PC-3 (cell line): ENCODE results near the gene RNF4. TPM values are rescaled to one million over a fixed set of nuclear protein-coding genes. Genes with fewer than 3 reads are reported as not detected.

ENCODE experiments used
- ATAC-seq: fragments of 200-7000 bp; cut with Tn5 transposase; 2 replicates; pipeline ENCODE4 v1.9.1; 2020; ENCODE audit warnings: mild to moderate bottlenecking, moderate library complexity
- BruUV-seq: library from RNA; stranded (reverse); fragments of 400-500 nt; replicated peaks from 2 replicates; lab custom pipeline; 2021; lab: Mats Ljungman, UMichigan
- CTCF ChIA-PET: fragments of 300-600 bp; sonication (Branson Sonifier 250); formaldehyde crosslinking; loops from one replicate; lab custom pipeline; 2022; ENCODE audit warnings: antibody characterized with exemption; lab: Charles Lee
- POLR2A ChIA-PET: fragments of 300-600 bp; sonication (Branson Sonifier 250); formaldehyde crosslinking; loops from one replicate; lab custom pipeline; 2022; ENCODE audit warnings: antibody characterized with exemption; ENCODE audit not compliant: unreplicated experiment; lab: Charles Lee
- DNase-seq: peaks from one replicate; pipeline ENCODE4 v3.0.0-alpha.2; 2015
- H2AFZ ChIP-seq: fragments of 300-600 bp; sonication (generic); 2 replicates; pipeline ENCODE4 v1.6.0; 2016; ENCODE audit warnings: antibody characterized with exemption, low read length
- H3F3A ChIP-seq: fragments of 300-600 bp; sonication (generic); one replicate; pipeline ENCODE4 v1.6.0; 2017; ENCODE audit warnings: antibody characterized with exemption, low read length, control low read depth, mild to moderate bottlenecking; ENCODE audit not compliant: unreplicated experiment
- H3K27ac ChIP-seq: fragments of 300-600 bp; sonication (generic); 2 replicates; pipeline ENCODE4 v1.5.1; 2016; ENCODE audit warnings: mild to moderate bottlenecking, low read length
- H3K27me3 ChIP-seq: fragments of 300-600 bp; sonication (generic); 2 replicates; pipeline ENCODE4 v1.6.1; 2016; ENCODE audit warnings: low read length, mixed read lengths
- H3K36me3 ChIP-seq: fragments of 300-600 bp; sonication (generic); 2 replicates; pipeline ENCODE4 v1.6.1; 2016; ENCODE audit warnings: low read depth, mixed run types, low read length, mixed read lengths
- H3K4me1 ChIP-seq: fragments of 300-600 bp; sonication (generic); 2 replicates; pipeline ENCODE4 v1.5.1; 2016; ENCODE audit warnings: low read length; ENCODE audit not compliant: insufficient read depth
- H3K4me2 ChIP-seq: fragments of 300-600 bp; sonication (generic); 2 replicates; pipeline ENCODE4 v1.6.0; 2016; ENCODE audit warnings: low read length
- H3K4me3 ChIP-seq: fragments of 300-600 bp; sonication (generic); 2 replicates; pipeline ENCODE4 v1.5.1; 2016; ENCODE audit warnings: mild to moderate bottlenecking, low read length, mixed read lengths
- H3K79me2 ChIP-seq: fragments of 300-600 bp; sonication (generic); 2 replicates; pipeline ENCODE4 v1.6.1; 2017; ENCODE audit warnings: low read length, mixed read lengths
- H3K9ac ChIP-seq: fragments of 300-600 bp; sonication (generic); 2 replicates; pipeline ENCODE4 v1.6.0; 2016; ENCODE audit warnings: mild to moderate bottlenecking, low read length
- H3K9me2 ChIP-seq: fragments of 300-600 bp; sonication (generic); replicated peaks from 2 replicates; pipeline ENCODE4 v1.6.1; 2016; ENCODE audit warnings: mixed run types, low read length, mixed read lengths
- H3K9me3 ChIP-seq: fragments of 300-600 bp; sonication (generic); 2 replicates; pipeline ENCODE4 v1.6.1; 2016; ENCODE audit warnings: low read length, mixed read lengths
- H4K20me1 ChIP-seq: fragments of 300-600 bp; sonication (generic); 2 replicates; pipeline ENCODE4 v1.6.1; 2016; ENCODE audit warnings: low read length, mixed read lengths
- EZH2 ChIP-seq: fragments of 300-600 bp; sonication (generic); IDR thresholded peaks from one replicate; pipeline ENCODE4 v1.6.1; 2017; ENCODE audit warnings: antibody characterized with exemption, mild to moderate bottlenecking, low read length; ENCODE audit not compliant: unreplicated experiment
- EZH2phosphoT487 ChIP-seq: fragments of 300-600 bp; sonication (generic); IDR thresholded peaks from 2 replicates; pipeline ENCODE4 v1.6.1; 2018; ENCODE audit warnings: mild to moderate bottlenecking, antibody characterized with exemption, low read length, borderline replicate concordance
- intact Hi-C: fragments of 100-400 bp; cut with micrococcal nuclease; formaldehyde crosslinking; loops from 2 replicates; pipeline ENCODE4 v1.9.0; 2023
- total RNA-seq: library from RNA; depleted of rRNA; stranded (reverse); fragments of >200 nt; gene quantifications from 2 replicates; pipeline ENCODE4 v1.2.3, GENCODE V29; 2014
- TF ChIP-seq, protein P1 (sequence below): fragments of 300-600 bp; sonication (generic); conservative IDR thresholded peaks from 2 replicates; pipeline ENCODE4 v1.5.1; 2017; ENCODE audit warnings: antibody characterized with exemption, low read depth, mild to moderate bottlenecking, low read length

RNF4 gene
- total RNA-seq, 1 experiment from 2014 or later: 27.4 TPM

DNA sequence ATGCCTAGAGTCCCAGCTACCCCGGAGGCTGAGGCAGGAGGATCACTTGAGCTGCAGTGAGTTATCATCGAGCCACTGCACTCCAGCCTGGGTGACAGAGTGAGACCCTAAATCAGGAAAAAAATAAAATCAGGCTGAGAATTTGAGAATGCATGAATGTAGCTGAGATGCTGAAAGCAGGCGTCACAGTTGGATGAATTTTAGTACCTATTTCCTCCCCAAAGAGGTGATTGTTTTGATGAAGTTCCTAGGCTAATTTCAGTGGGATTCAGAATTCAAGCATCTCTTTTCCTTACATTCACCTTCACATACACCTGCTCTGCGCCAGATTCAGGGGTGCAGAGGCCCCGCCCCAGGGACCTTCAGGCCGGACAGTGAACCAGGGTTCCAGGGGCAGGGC is 47.0 kb upstream of the RNF4 start:
- no peak for DNase-seq
- no peaks in the 10 kb centered on the region for H3K9me2 ChIP-seq
- no peaks in the 10 kb centered on the region for H4K20me1 ChIP-seq
- POLR2A ChIA-PET: no interaction called here
- no peak overlapping the region for H2AFZ ChIP-seq
- no peaks in the 10 kb centered on the region for H3K9me3 ChIP-seq
- no peak overlapping the region for H3K4me3 ChIP-seq
- TF ChIP-seq, protein P1, sequence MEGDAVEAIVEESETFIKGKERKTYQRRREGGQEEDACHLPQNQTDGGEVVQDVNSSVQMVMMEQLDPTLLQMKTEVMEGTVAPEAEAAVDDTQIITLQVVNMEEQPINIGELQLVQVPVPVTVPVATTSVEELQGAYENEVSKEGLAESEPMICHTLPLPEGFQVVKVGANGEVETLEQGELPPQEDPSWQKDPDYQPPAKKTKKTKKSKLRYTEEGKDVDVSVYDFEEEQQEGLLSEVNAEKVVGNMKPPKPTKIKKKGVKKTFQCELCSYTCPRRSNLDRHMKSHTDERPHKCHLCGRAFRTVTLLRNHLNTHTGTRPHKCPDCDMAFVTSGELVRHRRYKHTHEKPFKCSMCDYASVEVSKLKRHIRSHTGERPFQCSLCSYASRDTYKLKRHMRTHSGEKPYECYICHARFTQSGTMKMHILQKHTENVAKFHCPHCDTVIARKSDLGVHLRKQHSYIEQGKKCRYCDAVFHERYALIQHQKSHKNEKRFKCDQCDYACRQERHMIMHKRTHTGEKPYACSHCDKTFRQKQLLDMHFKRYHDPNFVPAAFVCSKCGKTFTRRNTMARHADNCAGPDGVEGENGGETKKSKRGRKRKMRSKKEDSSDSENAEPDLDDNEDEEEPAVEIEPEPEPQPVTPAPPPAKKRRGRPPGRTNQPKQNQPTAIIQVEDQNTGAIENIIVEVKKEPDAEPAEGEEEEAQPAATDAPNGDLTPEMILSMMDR: no peak
- TF ChIP-seq EZH2: no peak
- TF ChIP-seq EZH2phosphoT487: no peak
- peaks cover 5% of the 10 kb centered on the region; the same call in 1 of the 2 replicates for H3K4me1 ChIP-seq
- CTCF ChIA-PET: no interaction called here
- H3K36me3 ChIP-seq: no peaks in the 10 kb centered on the region
- no peak overlapping the region for H3K9ac ChIP-seq
- no peak overlapping the region for H3K4me2 ChIP-seq
- H3F3A ChIP-seq: no peaks in the 10 kb centered on the region
- no peak overlapping the region for H3K27ac ChIP-seq
- intact Hi-C loops: no loop called here
- H3K27me3 ChIP-seq: peaks cover 4% of the 10 kb centered on the region
- BruUV-seq: no TSS peak
- no peak for ATAC-seq
- H3K79me2 ChIP-seq: no peaks in the 10 kb centered on the region

DNA sequence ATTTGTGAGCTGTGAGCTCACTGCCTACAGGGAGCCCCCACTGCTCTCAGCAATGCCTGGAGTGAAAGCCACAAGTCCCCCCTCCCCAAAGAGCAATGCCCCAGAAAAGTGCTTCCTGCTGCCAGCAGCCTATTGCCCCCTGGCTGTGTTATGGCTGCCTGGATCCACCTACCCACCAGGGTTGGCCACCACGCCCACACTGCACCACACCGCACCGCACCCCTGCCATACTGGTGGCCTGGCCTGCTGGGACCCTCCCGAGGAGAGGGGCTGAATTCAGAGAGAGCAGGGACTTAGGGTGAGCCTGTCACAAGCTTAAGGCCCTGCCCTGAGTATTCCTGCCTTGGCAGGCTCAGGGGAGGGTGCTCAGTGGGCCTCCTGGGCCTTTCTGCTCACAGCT is 45.8 kb upstream of the RNF4 start:
- intact Hi-C loops: no loop called here
- no peak overlapping the region for H3K9ac ChIP-seq
- H3K27ac ChIP-seq: no peak overlapping the region

DNA sequence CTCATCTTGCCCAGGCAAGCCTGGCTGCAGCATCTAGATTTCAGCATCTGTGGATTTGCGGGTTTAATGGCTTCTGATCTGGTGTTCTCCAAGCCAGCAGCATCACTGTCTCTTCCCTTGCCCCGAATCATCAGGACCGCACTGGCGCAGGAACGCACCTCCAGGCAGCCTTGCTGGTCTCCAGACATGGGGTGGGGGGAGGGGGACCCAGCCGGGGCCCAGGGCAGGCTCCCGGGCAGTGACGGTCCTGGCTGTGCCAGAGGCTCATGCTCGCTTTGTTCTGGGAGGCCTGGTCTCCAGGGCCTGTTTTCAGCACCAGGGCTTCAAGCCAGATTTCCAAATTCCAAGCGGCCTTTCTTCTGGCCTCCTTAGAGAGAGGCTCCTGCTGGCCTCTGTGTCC is 45.2 kb upstream of the RNF4 start:
- TF ChIP-seq EZH2phosphoT487: no peak
- TF ChIP-seq, protein P1: no peak
- TF ChIP-seq EZH2: no peak
- H3K4me1 ChIP-seq: no peaks in the 10 kb centered on the region; the same call in 1 of the 2 replicates
- BruUV-seq: no TSS peak
- ChIA-PET CTCF (no interaction called here), POLR2A (no interaction called here)
- no peaks in the 10 kb centered on the region for H3K36me3 ChIP-seq
- H3K79me2 ChIP-seq: no peaks in the 10 kb centered on the region
- intact Hi-C loops: no loop called here
- no peak for ATAC-seq
- H4K20me1 ChIP-seq: no peaks in the 10 kb centered on the region
- H3K9ac ChIP-seq: no peak overlapping the region
- H3K27me3 ChIP-seq: peaks cover 4% of the 10 kb centered on the region; the same call in 1 of the 2 replicates
- no peak overlapping the region for H3K4me3 ChIP-seq
- H2AFZ ChIP-seq: no peak overlapping the region
- H3K27ac ChIP-seq: no peak overlapping the region
- no peaks in the 10 kb centered on the region for H3K9me2 ChIP-seq
- no peak overlapping the region for H3K4me2 ChIP-seq
- H3F3A ChIP-seq: no peaks in the 10 kb centered on the region
- H3K9me3 ChIP-seq: no peaks in the 10 kb centered on the region
- DNase-seq: no peak

More for the DNA sequence above, 45.8 kb upstream of the RNF4 start:
- Histone ChIP-seq H3K9me3 (no peaks in the 10 kb centered on the region), H3K27me3 (peaks cover 4% of the 10 kb centered on the region; the same call in 1 of the 2 replicates), H3F3A (no peaks in the 10 kb centered on the region), H4K20me1 (no peaks in the 10 kb centered on the region), H3K79me2 (no peaks in the 10 kb centered on the region), H3K4me2 (no peak overlapping the region), H3K9me2 (no peaks in the 10 kb centered on the region), H3K4me3 (no peak overlapping the region), H3K36me3 (no peaks in the 10 kb centered on the region), H2AFZ (no peak overlapping the region), H3K4me1 (no peaks in the 10 kb centered on the region; the same call in 1 of the 2 replicates)
- no peak for TF ChIP-seq EZH2
- TF ChIP-seq, protein P1: no peak
- no peak for TF ChIP-seq EZH2phosphoT487
- DNase-seq (no peak), ATAC-seq (no peak)
- ChIA-PET POLR2A (no interaction called here), CTCF (no interaction called here)
- no TSS peak for BruUV-seq
